Caco-2 (cell line): Measurements from ENCODE around the gene ELMO1. TPM values are rescaled to one million over a fixed set of nuclear protein-coding genes. Genes with fewer than 3 reads are reported as not detected.
"Not testable (repeated sequence)": the region's sequence is repeated elsewhere in the genome, so short reads cannot be mapped to it uniquely, and the experiment has no call there.

Source experiments
- BruUV-seq: library from RNA; stranded (reverse); fragments of 400-500 nt; replicated peaks from 2 replicates; lab custom pipeline; 2021; lab: Mats Ljungman, UMichigan
- CTCF ChIA-PET: fragments of 300-600 bp; sonication (Branson Sonifier 250); formaldehyde crosslinking; loops from one replicate; lab custom pipeline; 2022; ENCODE audit warnings: antibody characterized with exemption; lab: Charles Lee
- POLR2A ChIA-PET: fragments of 300-600 bp; sonication (Branson Sonifier 250); formaldehyde crosslinking; loops from one replicate; lab custom pipeline; 2022; ENCODE audit warnings: antibody characterized with exemption; lab: Charles Lee
- DNase-seq, 2 experiments: peaks; one replicate each; pipeline versions ENCODE4 v3.0.0 to v3.0.0-alpha.2; 2020 to 2022
- H3K27me3 ChIP-seq: replicated peaks from 2 replicates; pipeline ENCODE4 v1.6.0; 2011; ENCODE audit warnings: low read length; ENCODE audit not compliant: control insufficient read depth, insufficient read depth
- H3K36me3 ChIP-seq: 2 replicates; pipeline ENCODE4 v1.5.1; 2011; ENCODE audit warnings: low read length; ENCODE audit not compliant: control insufficient read depth, insufficient read depth
- H3K4me1 ChIP-seq: fragments of 250-450 bp; sonication (Bioruptor Pico); 2 replicates; pipeline ENCODE4 v1.5.1; 2020; ENCODE audit warnings: mild to moderate bottlenecking
- H3K4me3 ChIP-seq: 2 replicates; pipeline ENCODE4 v1.5.1; 2011; ENCODE audit warnings: low read depth, mild to moderate bottlenecking, control low read depth, low read length
- H3K9me3 ChIP-seq: fragments of 250-450 bp; sonication (Bioruptor Pico); 2 replicates; pipeline ENCODE4 v1.5.1; 2020; ENCODE audit warnings: mild to moderate bottlenecking, moderate library complexity
- H3K27ac Mint-ChIP-seq: one replicate; pipeline ENCODE4 v1.8.0; 2022; ENCODE audit warnings: mixed read lengths; ENCODE audit not compliant: unreplicated experiment
- H3K27me3 Mint-ChIP-seq: one replicate; pipeline ENCODE4 v1.8.0; 2022; ENCODE audit warnings: mixed read lengths; ENCODE audit not compliant: insufficient read depth, unreplicated experiment
- H3K36me3 Mint-ChIP-seq: one replicate; pipeline ENCODE4 v1.8.0; 2022; ENCODE audit warnings: mild to moderate bottlenecking, mixed read lengths; ENCODE audit not compliant: insufficient read depth, unreplicated experiment
- H3K4me1 Mint-ChIP-seq: one replicate; pipeline ENCODE4 v1.8.0; 2022; ENCODE audit warnings: low read depth, mixed read lengths; ENCODE audit not compliant: unreplicated experiment
- H3K4me3 Mint-ChIP-seq: one replicate; pipeline ENCODE4 v1.8.0; 2022; ENCODE audit warnings: mild to moderate bottlenecking, moderate library complexity, mixed read lengths; ENCODE audit not compliant: unreplicated experiment
- H3K9me3 Mint-ChIP-seq: one replicate; pipeline ENCODE4 v1.8.0; 2022; ENCODE audit warnings: mixed read lengths; ENCODE audit not compliant: unreplicated experiment
- CTCF ChIP-seq, 2 experiments: fragments of 200-600 bp in 1 of 2; IDR thresholded peaks; 1 replicate in 1 of 2; 2 replicates in 1 of 2; pipeline versions ENCODE4 v1.5.1 to v1.8.0; 2011 to 2022; ENCODE audit warnings: antibody characterized with exemption in 1 of 2, control low read depth in 1 of 2, inconsistent platforms in 1 of 2, low read depth in 1 of 2, low read length in 1 of 2, mild to moderate bottlenecking in 1 of 2, moderate library complexity in 1 of 2; ENCODE audit not compliant: insufficient read depth in 1 of 2, severe bottlenecking in 1 of 2, unreplicated experiment in 1 of 2
- intact Hi-C: fragments of 100-400 bp; cut with micrococcal nuclease; formaldehyde crosslinking; loops from one replicate; pipeline ENCODE4 v1.10.0; 2022; ENCODE audit not compliant: unreplicated experiment
- total RNA-seq: library from RNA; stranded (reverse); gene quantifications from 2 replicates; pipeline ENCODE4 v1.2.3, GENCODE V29; 2022

The ELMO1 gene
- total RNA-seq, 1 experiment from 2014 or later: 0.14 TPM

GRCh38 chr7:36977878-36978277, 470.8 kb downstream of the ELMO1 start:
- intact Hi-C loops: loop anchor here (10.0 kb wide), 1 partner anchor 183 kb away; no protein-coding TSS in a partner anchor
- Mint-ChIP-seq H3K27ac (no peak overlapping the region), H3K36me3 (no peaks in the 10 kb centered on the region)

GRCh38 chr7:36973534-36973933, 475.1 kb downstream of the ELMO1 start:
- Histone ChIP-seq H3K4me1 (peaks cover 34% of the 10 kb centered on the region), H3K9me3 (peaks cover 21% of the 10 kb centered on the region)
- H3K36me3 Mint-ChIP-seq: peaks cover 18% of the 10 kb centered on the region
- POLR2A ChIA-PET, H3K27me3 Mint-ChIP-seq, H3K4me3 Mint-ChIP-seq, H3K27ac Mint-ChIP-seq, CTCF ChIA-PET, H3K27me3 ChIP-seq, H3K4me3 ChIP-seq, DNase-seq, BruUV-seq, H3K36me3 ChIP-seq: not testable (repeated sequence)
- intact Hi-C loops: loop anchor here (10.0 kb wide), 1 partner anchor 179 kb away; no protein-coding TSS in a partner anchor
- peaks cover 27% of the 10 kb centered on the region for H3K9me3 Mint-ChIP-seq
- peaks cover 18% of the 10 kb centered on the region for H3K4me1 Mint-ChIP-seq

More at GRCh38 chr7:36977878-36978277, 470.8 kb downstream of the ELMO1 start:
- H3K9me3 ChIP-seq: peaks cover 19% of the 10 kb centered on the region
- no peaks in the 10 kb centered on the region for H3K36me3 ChIP-seq
- Mint-ChIP-seq H3K4me3 (no peak overlapping the region), H3K4me1 (no peaks in the 10 kb centered on the region), H3K9me3 (peaks cover 20% of the 10 kb centered on the region), H3K27me3 (no peaks in the 10 kb centered on the region)
- ChIA-PET POLR2A (no interaction called here), CTCF (no interaction called here)
- DNase-seq: no peak
- H3K4me1 ChIP-seq: peaks cover 6% of the 10 kb centered on the region
- no peaks in the 10 kb centered on the region for H3K27me3 ChIP-seq
- H3K4me3 ChIP-seq: no peak overlapping the region
- no TSS peak for BruUV-seq
- TF ChIP-seq CTCF (IDR thresholded peaks at IDR 0.05; ENCODE audit: insufficient read depth in 1 of 2, low read depth in 1 of 2, low read length in 1 of 2, severe bottlenecking in 1 of 2, unreplicated experiment in 1 of 2): no peak

GRCh38 chr7:36972140-36972518, 476.5 kb downstream of the ELMO1 start:
- peak overlapping the region; percentile 12 for H3K4me3 Mint-ChIP-seq
- H3K9me3 Mint-ChIP-seq: peaks cover 34% of the 10 kb centered on the region
- H3K4me1 Mint-ChIP-seq: peaks cover 24% of the 10 kb centered on the region
- H3K4me3 ChIP-seq: no peak overlapping the region
- CTCF ChIA-PET: interaction anchor here (1.0 to 3.1 kb wide), 7 partner anchors 8 to 485 kb away, joined by 3 to 25 read pairs (median 3); no protein-coding TSS in a partner anchor
- H3K36me3 ChIP-seq: no peaks in the 10 kb centered on the region
- H3K36me3 Mint-ChIP-seq: peaks cover 18% of the 10 kb centered on the region
- no TSS peak for BruUV-seq
- peak; percentile 77 to 81 for DNase-seq
- H3K27me3 ChIP-seq: no peaks in the 10 kb centered on the region
- intact Hi-C loops: loop anchor here (10.0 kb wide), 1 partner anchor 177 kb away; no protein-coding TSS in a partner anchor
- no peak for TF ChIP-seq CTCF (IDR thresholded peaks at IDR 0.05; ENCODE audit: insufficient read depth in 1 of 2, low read depth in 1 of 2, low read length in 1 of 2, severe bottlenecking in 1 of 2, unreplicated experiment in 1 of 2)
- peaks cover 19% of the 10 kb centered on the region for H3K9me3 ChIP-seq
- POLR2A ChIA-PET: no interaction called here
- H3K27ac Mint-ChIP-seq: peak overlapping the region; percentile 83
- peaks cover 34% of the 10 kb centered on the region for H3K4me1 ChIP-seq
- H3K27me3 Mint-ChIP-seq: no peaks in the 10 kb centered on the region
